Measurements from ENCODE around the gene CD4. TPM values are rescaled to one million over a fixed set of nuclear protein-coding genes. Genes with fewer than 3 reads are reported as not detected.
"Not testable (repeated sequence)": the region's sequence is repeated elsewhere in the genome, so short reads cannot be mapped to it uniquely, and the experiment has no call there.

The CD4 gene
- total RNA-seq, 1 donor from 2014 or later: 0.62 TPM

DNA sequence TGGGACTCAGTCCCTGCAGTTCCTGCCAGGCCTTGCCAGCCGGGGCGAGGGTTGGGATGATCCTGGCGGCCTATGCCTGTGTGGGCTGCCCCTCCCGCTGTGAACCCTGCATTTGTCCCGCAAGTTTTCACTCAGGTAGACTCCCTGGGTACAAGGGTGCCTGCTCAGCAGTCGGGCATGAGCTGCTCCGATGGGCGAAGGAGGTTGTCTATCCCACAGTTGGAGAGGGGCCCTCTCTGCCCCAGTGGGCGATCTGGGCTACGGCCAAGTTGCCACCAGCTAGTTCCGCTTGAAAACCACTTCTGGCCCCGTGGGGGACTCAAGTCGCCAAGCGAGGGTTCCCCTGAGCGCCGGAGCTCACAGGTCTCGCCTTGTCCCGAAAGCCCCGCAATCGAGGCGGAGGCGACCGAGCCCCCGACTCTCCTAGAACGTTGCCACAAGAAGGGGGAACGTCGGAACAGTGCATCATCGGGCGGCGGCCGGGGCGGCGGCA is 77.6 kb downstream of the CD4 start:
- H3K36me3 Mint-ChIP-seq (ENCODE audit: unreplicated experiment): peaks cover 38% of the 10 kb centered on the region
- no peaks in the 10 kb centered on the region for H3K27me3 Mint-ChIP-seq (ENCODE audit: unreplicated experiment)
- H3K27ac Mint-ChIP-seq (ENCODE audit: unreplicated experiment): peak overlapping the region; percentile 95
- DNase-seq (ENCODE audit: extremely low spot score, unreplicated experiment): no peak
- H3K4me1 Mint-ChIP-seq (ENCODE audit: unreplicated experiment): peaks cover 42% of the 10 kb centered on the region
- H3K9me3 Mint-ChIP-seq (ENCODE audit: unreplicated experiment): no peaks in the 10 kb centered on the region
- H3K4me3 Mint-ChIP-seq (ENCODE audit: unreplicated experiment): peak overlapping the region; percentile 91
- TF ChIP-seq CTCF (IDR thresholded peaks at IDR 0.05): no peak

GRCh38 chr12:6867413-6868210 is 78.3 kb downstream of the CD4 start, which contains the start of gene TPI1:
TPI1 (plus strand) TSS chr12:6867531; CDS start chr12:6867567, 36 bp downstream.
- H3K27ac Mint-ChIP-seq (ENCODE audit: unreplicated experiment): peak within 1 kb of the TSS; percentile 95
- peaks cover 36% of the 10 kb centered on the region for H3K36me3 Mint-ChIP-seq (ENCODE audit: unreplicated experiment)
- no peaks in the 10 kb centered on the region for H3K9me3 Mint-ChIP-seq (ENCODE audit: unreplicated experiment)
- peak within 1 kb of the TSS; percentile 91 for H3K4me3 Mint-ChIP-seq (ENCODE audit: unreplicated experiment)
- DNase-seq (ENCODE audit: extremely low spot score, unreplicated experiment): peak; percentile 94
- no peaks in the 10 kb centered on the region for H3K27me3 Mint-ChIP-seq (ENCODE audit: unreplicated experiment)
- no peak for TF ChIP-seq CTCF (IDR thresholded peaks at IDR 0.05)
- H3K4me1 Mint-ChIP-seq (ENCODE audit: unreplicated experiment): peaks cover 48% of the 10 kb centered on the region

GRCh38 chr12:6868211-6869048 is 79.1 kb downstream of the CD4 start:
- Mint-ChIP-seq H3K27me3 (ENCODE audit: unreplicated experiment) (no peaks in the 10 kb centered on the region), H3K36me3 (ENCODE audit: unreplicated experiment) (peaks cover 31% of the 10 kb centered on the region)

DNA sequence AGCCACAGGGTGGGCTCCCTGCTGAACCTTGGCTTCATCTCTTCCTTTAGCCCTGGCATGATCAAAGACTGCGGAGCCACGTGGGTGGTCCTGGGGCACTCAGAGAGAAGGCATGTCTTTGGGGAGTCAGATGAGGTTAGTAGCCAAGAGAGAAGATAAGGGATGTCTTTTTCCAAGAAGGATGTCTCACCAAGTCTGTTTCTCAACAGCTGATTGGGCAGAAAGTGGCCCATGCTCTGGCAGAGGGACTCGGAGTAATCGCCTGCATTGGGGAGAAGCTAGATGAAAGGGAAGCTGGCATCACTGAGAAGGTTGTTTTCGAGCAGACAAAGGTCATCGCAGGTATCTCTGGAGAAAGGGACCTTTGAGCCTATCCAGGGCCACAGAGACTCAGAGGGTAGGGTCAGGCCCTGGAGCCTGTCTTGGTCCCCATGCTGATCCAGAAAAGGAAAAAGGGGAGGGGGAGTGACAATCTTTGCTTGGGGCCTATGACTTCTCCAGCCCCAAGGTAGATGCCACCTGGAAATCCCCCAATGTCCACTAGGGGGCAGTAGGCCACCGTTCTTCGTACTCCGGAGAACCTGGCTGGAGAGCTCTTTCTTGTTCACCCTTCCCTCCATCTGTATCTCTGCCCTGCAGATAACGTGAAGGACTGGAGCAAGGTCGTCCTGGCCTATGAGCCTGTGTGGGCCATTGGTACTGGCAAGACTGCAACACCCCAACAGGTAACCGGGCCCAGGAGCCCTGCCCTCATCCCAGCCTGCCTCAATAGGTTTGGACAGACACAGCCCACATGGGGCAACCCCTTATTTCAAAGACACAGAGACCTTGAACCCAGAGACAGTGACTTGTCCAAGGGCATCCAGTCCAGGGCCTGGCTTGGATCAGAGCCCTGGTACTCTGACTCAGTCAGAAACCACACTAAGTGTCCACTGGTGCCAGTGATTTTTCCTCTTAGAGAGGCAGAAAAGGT is 80.0 kb downstream of the CD4 start:
- H3K36me3 Mint-ChIP-seq (ENCODE audit: unreplicated experiment): peaks cover 28% of the 10 kb centered on the region

More at GRCh38 chr12:6868211-6869048, 79.1 kb downstream of the CD4 start:
- DNase-seq (ENCODE audit: extremely low spot score, unreplicated experiment): no peak
- Mint-ChIP-seq H3K27ac (ENCODE audit: unreplicated experiment) (peak overlapping the region; percentile 85), H3K4me3 (ENCODE audit: unreplicated experiment) (peak overlapping the region; percentile 91), H3K9me3 (ENCODE audit: unreplicated experiment) (no peaks in the 10 kb centered on the region), H3K4me1 (ENCODE audit: unreplicated experiment) (peaks cover 48% of the 10 kb centered on the region)
- peak; percentile 12 for TF ChIP-seq CTCF (IDR thresholded peaks at IDR 0.05)

DNA sequence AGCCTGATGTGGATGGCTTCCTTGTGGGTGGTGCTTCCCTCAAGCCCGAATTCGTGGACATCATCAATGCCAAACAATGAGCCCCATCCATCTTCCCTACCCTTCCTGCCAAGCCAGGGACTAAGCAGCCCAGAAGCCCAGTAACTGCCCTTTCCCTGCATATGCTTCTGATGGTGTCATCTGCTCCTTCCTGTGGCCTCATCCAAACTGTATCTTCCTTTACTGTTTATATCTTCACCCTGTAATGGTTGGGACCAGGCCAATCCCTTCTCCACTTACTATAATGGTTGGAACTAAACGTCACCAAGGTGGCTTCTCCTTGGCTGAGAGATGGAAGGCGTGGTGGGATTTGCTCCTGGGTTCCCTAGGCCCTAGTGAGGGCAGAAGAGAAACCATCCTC is 81.0 kb downstream of the CD4 start:
- not testable (repeated sequence) for H3K27me3 Mint-ChIP-seq (ENCODE audit: unreplicated experiment); H3K9me3 Mint-ChIP-seq (ENCODE audit: unreplicated experiment)
- peaks cover 53% of the 10 kb centered on the region for H3K4me1 Mint-ChIP-seq (ENCODE audit: unreplicated experiment)

More for the DNA sequence above, 80.0 kb downstream of the CD4 start:
- TF ChIP-seq CTCF (IDR thresholded peaks at IDR 0.05): peak; percentile 88
- DNase-seq (ENCODE audit: extremely low spot score, unreplicated experiment): peak; percentile 93
- H3K9me3 Mint-ChIP-seq (ENCODE audit: unreplicated experiment): no peaks in the 10 kb centered on the region
- H3K27ac Mint-ChIP-seq (ENCODE audit: unreplicated experiment): peak overlapping the region; percentile 85
- H3K4me3 Mint-ChIP-seq (ENCODE audit: unreplicated experiment): peak overlapping the region; percentile 91
- H3K4me1 Mint-ChIP-seq (ENCODE audit: unreplicated experiment): peaks cover 53% of the 10 kb centered on the region
- no peaks in the 10 kb centered on the region for H3K27me3 Mint-ChIP-seq (ENCODE audit: unreplicated experiment)

More for the DNA sequence above, 81.0 kb downstream of the CD4 start:
- Mint-ChIP-seq H3K4me3 (ENCODE audit: unreplicated experiment) (peak overlapping the region; percentile 4), H3K27ac (ENCODE audit: unreplicated experiment) (peak overlapping the region; percentile 9), H3K36me3 (ENCODE audit: unreplicated experiment) (peaks cover 20% of the 10 kb centered on the region)
- DNase-seq (ENCODE audit: extremely low spot score, unreplicated experiment): not testable (repeated sequence)

All from osteocyte (in vitro differentiated cells).